Mesenchymal stem cell (in vitro differentiated cells and primary cell): Measurements from ENCODE around the gene EPHX1.
"Not testable (repeated sequence)": the region's sequence is repeated elsewhere in the genome, so short reads cannot be mapped to it uniquely, and the experiment has no call there.

Experiments used
- DNase-seq: peaks from one replicate; pipeline ENCODE4 v3.0.0-alpha.2; 2013
- H2AFZ ChIP-seq: one replicate; pipeline ENCODE4 v1.6.1; 2013; ENCODE audit warnings: low read depth, mild to moderate bottlenecking, control low read depth, inconsistent platforms, low read length, moderate library complexity
- H2AK5ac ChIP-seq: 2 replicates; pipeline ENCODE4 v1.6.1; 2013; ENCODE audit warnings: low read length, moderate library complexity, mild to moderate bottlenecking, inconsistent platforms; ENCODE audit not compliant: severe bottlenecking
- H2BK120ac ChIP-seq: one replicate; pipeline ENCODE4 v1.6.1; 2013; ENCODE audit warnings: low read depth, mild to moderate bottlenecking, inconsistent platforms, low read length, moderate library complexity
- H2BK12ac ChIP-seq, 2 experiments: one replicate each; pipeline ENCODE4 v1.6.1; 2013; ENCODE audit warnings: inconsistent platforms in 2 of 2, low read length in 2 of 2, mild to moderate bottlenecking in 2 of 2, moderate library complexity in 2 of 2, control low read depth in 1 of 2
- H2BK15ac ChIP-seq: one replicate; pipeline ENCODE4 v1.6.1; 2013; ENCODE audit warnings: mild to moderate bottlenecking, low read depth, inconsistent platforms; ENCODE audit not compliant: poor library complexity, severe bottlenecking
- H2BK5ac ChIP-seq: 2 replicates; pipeline ENCODE4 v1.6.1; 2013; ENCODE audit warnings: low read depth, mild to moderate bottlenecking, low read length, control low read depth, inconsistent platforms; ENCODE audit not compliant: poor library complexity, severe bottlenecking
- H3K14ac ChIP-seq, 2 experiments: one replicate each; pipeline ENCODE4 v1.6.1; 2013; ENCODE audit warnings: inconsistent platforms in 2 of 2, low read length in 2 of 2, control low read depth in 1 of 2, mild to moderate bottlenecking in 1 of 2, moderate library complexity in 1 of 2
- H3K18ac ChIP-seq, 2 experiments: one replicate each; pipeline ENCODE4 v1.6.1; 2013; ENCODE audit warnings: inconsistent platforms in 2 of 2, low read length in 2 of 2, control low read depth in 1 of 2, low read depth in 1 of 2, mild to moderate bottlenecking in 1 of 2
- H3K23ac ChIP-seq, 2 experiments: one replicate each; pipeline ENCODE4 v1.6.1; 2013; ENCODE audit warnings: inconsistent platforms in 2 of 2, low read length in 2 of 2, mild to moderate bottlenecking in 2 of 2, moderate library complexity in 2 of 2, control low read depth in 1 of 2
- H3K27ac ChIP-seq: 2 replicates; pipeline ENCODE4 v1.5.1; 2013; ENCODE audit warnings: mild to moderate bottlenecking, moderate library complexity, low read length, control low read depth, inconsistent platforms; ENCODE audit not compliant: poor library complexity, severe bottlenecking
- H3K27me3 ChIP-seq, 2 experiments: 2 replicates each; pipeline versions ENCODE4 v1.6.1 to v1.7.0; 2013; ENCODE audit warnings: low read length in 2 of 2, mild to moderate bottlenecking in 2 of 2, moderate library complexity in 2 of 2, control low read depth in 1 of 2, inconsistent platforms in 1 of 2; ENCODE audit not compliant: control insufficient read depth in 1 of 2, insufficient read depth in 1 of 2
- H3K36me3 ChIP-seq, 2 experiments: 2 replicates each; pipeline versions ENCODE4 v1.6.1 to v1.7.0; 2013; ENCODE audit warnings: low read length in 2 of 2, control low read depth in 1 of 2, inconsistent platforms in 1 of 2, low read depth in 1 of 2, mild to moderate bottlenecking in 1 of 2; ENCODE audit not compliant: insufficient read depth in 2 of 2, control insufficient read depth in 1 of 2
- H3K4ac ChIP-seq, 2 experiments: one replicate each; pipeline ENCODE4 v1.6.1; 2013; ENCODE audit warnings: inconsistent platforms in 2 of 2, low read length in 2 of 2, mild to moderate bottlenecking in 2 of 2, moderate library complexity in 2 of 2, control low read depth in 1 of 2, low read depth in 1 of 2
- H3K4me1 ChIP-seq: 2 replicates; pipeline ENCODE4 v1.6.1; 2013; ENCODE audit warnings: low read depth, low read length, control low read depth; ENCODE audit not compliant: control insufficient read depth, insufficient read depth
- H3K4me2 ChIP-seq: 2 replicates; pipeline ENCODE4 v1.6.1; 2013; ENCODE audit warnings: low read length, mild to moderate bottlenecking, inconsistent platforms; ENCODE audit not compliant: poor library complexity, severe bottlenecking
- H3K4me3 ChIP-seq, 2 experiments: 2 replicates each; pipeline versions ENCODE4 v1.5.1 to v1.7.0; 2013; ENCODE audit warnings: low read length in 2 of 2, mild to moderate bottlenecking in 2 of 2, control low read depth in 1 of 2, low read depth in 1 of 2; ENCODE audit not compliant: insufficient read depth in 1 of 2
- H3K79me1 ChIP-seq: replicated peaks from 2 replicates; pipeline ENCODE4 v1.6.1; 2013; ENCODE audit warnings: mild to moderate bottlenecking, control low read depth, low read length, inconsistent platforms; ENCODE audit not compliant: poor library complexity, severe bottlenecking
- H3K9ac ChIP-seq: 2 replicates; pipeline ENCODE4 v1.7.0; 2013; ENCODE audit warnings: mild to moderate bottlenecking, low read length, moderate library complexity
- H3K9me3 ChIP-seq: 2 replicates; pipeline ENCODE4 v1.7.0; 2013; ENCODE audit warnings: mild to moderate bottlenecking, low read length; ENCODE audit not compliant: control insufficient read depth
- H4K8ac ChIP-seq: one replicate; pipeline ENCODE4 v1.6.1; 2013; ENCODE audit warnings: inconsistent platforms, mild to moderate bottlenecking, low read length, moderate library complexity
- H4K91ac ChIP-seq: one replicate; pipeline ENCODE4 v1.6.1; 2013; ENCODE audit warnings: mild to moderate bottlenecking, low read length, inconsistent platforms
- WGBS: methylation state at CpG from one replicate; pipeline ENCODE4 v1.1.7; 2013; ENCODE audit warnings: mixed read lengths; 5-methylcytosine and 5-hydroxymethylcytosine counted together

Gene EPHX1

GRCh38 chr1:225780630-225781029 is 29.3 kb upstream of the EPHX1 start:
- no peak overlapping the region for H3K9ac ChIP-seq
- H4K91ac ChIP-seq, result no peak overlapping the region
- no peak overlapping the region for H3K4me3 ChIP-seq
- no peak overlapping the region for H3K14ac ChIP-seq
- no peak overlapping the region for H3K23ac ChIP-seq
- H3K18ac ChIP-seq, result no peak overlapping the region
- no peak overlapping the region for H3K27ac ChIP-seq
- no peak overlapping the region for H2AK5ac ChIP-seq
- H3K36me3 ChIP-seq, result peaks cover 9 to 29% of the 10 kb centered on the region in 2 experiments
- H3K4me1 ChIP-seq, result peaks cover 13% of the 10 kb centered on the region
- H2BK15ac ChIP-seq, result no peak overlapping the region
- H2BK5ac ChIP-seq, result no peak overlapping the region
- H2AFZ ChIP-seq, result no peak overlapping the region
- WGBS, result no CpG with 5 or more reads among the region's 1 CpG
- H3K9me3 ChIP-seq, result no peaks in the 10 kb centered on the region
- H3K4me2 ChIP-seq, result no peak overlapping the region
- H3K4ac ChIP-seq, result no peak overlapping the region
- no peak overlapping the region for H4K8ac ChIP-seq
- H2BK120ac ChIP-seq, result no peak overlapping the region
- no peak for DNase-seq
- peaks cover 4% of the 10 kb centered on the region for H3K79me1 ChIP-seq
- H3K27me3 ChIP-seq, result no peaks in the 10 kb centered on the region
- no peak overlapping the region for H2BK12ac ChIP-seq

- H3K23ac ChIP-seq, result not testable (repeated sequence)
Measured at GRCh38 chr1:225789142-225789541, 20.8 kb upstream of the EPHX1 start.

DNA sequence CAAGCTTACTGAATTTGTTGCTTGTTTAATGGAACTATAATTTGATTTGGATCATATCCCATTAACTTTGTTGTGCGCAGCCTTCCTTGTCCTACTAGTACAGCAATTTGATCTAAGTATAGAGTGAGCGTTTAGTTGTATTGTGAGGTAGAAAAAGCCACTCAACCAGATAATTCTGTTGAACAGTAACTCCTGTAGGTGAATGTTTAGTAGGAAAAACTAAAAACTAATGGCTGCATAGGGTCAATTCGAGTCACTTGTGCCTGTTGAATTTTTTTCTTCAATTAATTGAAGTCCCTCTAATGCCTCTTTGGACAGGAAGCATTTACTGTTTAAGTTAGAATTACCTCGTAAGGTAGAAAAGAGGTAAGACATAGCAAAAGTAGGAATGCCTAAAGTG is 15.0 kb upstream of the EPHX1 start:
- peaks cover 21 to 39% of the 10 kb centered on the region in 2 experiments for H3K36me3 ChIP-seq
- H2BK5ac ChIP-seq, result no peak overlapping the region
- H3K79me1 ChIP-seq, result peaks cover 9% of the 10 kb centered on the region
- H2BK12ac ChIP-seq, result no peak overlapping the region
- H3K27ac ChIP-seq, result no peak overlapping the region
- no peak overlapping the region for H2AK5ac ChIP-seq
- no peak overlapping the region for H3K4me3 ChIP-seq
- H4K8ac ChIP-seq, result no peak overlapping the region
- H3K9me3 ChIP-seq, result no peaks in the 10 kb centered on the region
- H3K4me2 ChIP-seq, result no peak overlapping the region
- H3K9ac ChIP-seq, result no peak overlapping the region
- H2BK15ac ChIP-seq, result no peak overlapping the region
- H3K23ac ChIP-seq, result no peak overlapping the region
- no peak overlapping the region for H3K4ac ChIP-seq
- no peak for DNase-seq
- H4K91ac ChIP-seq, result no peak overlapping the region
- 97% methylated on average over 4 of the region's 4 CpGs for WGBS
- H2AFZ ChIP-seq, result no peak overlapping the region
- no peak overlapping the region for H3K14ac ChIP-seq
- no peak overlapping the region for H2BK120ac ChIP-seq
- no peaks in the 10 kb centered on the region for H3K27me3 ChIP-seq
- no peak overlapping the region for H3K18ac ChIP-seq
- H3K4me1 ChIP-seq, result no peaks in the 10 kb centered on the region

More at GRCh38 chr1:225789142-225789541, 20.8 kb upstream of the EPHX1 start:
- not testable (repeated sequence) for H2AFZ ChIP-seq, H3K4me2 ChIP-seq, DNase-seq, H3K14ac ChIP-seq, H3K18ac ChIP-seq, H3K4ac ChIP-seq, H2AK5ac ChIP-seq, H3K4me1 ChIP-seq, H3K27ac ChIP-seq, H2BK5ac ChIP-seq, H3K9me3 ChIP-seq, H3K27me3 ChIP-seq, H4K8ac ChIP-seq, H2BK12ac ChIP-seq, H4K91ac ChIP-seq, H2BK120ac ChIP-seq, H3K4me3 ChIP-seq, H3K9ac ChIP-seq, H2BK15ac ChIP-seq
- WGBS, result 100% methylated on average over 1 of the region's 3 CpGs
- Histone ChIP-seq H3K79me1 (peaks cover 11% of the 10 kb centered on the region), H3K36me3 (peaks cover 39 to 76% of the 10 kb centered on the region in 2 experiments)

GRCh38 chr1:225796097-225796496 is 13.8 kb upstream of the EPHX1 start:
- not testable (repeated sequence) for H2BK120ac ChIP-seq, H2AFZ ChIP-seq, H3K18ac ChIP-seq, H3K27ac ChIP-seq, H4K8ac ChIP-seq, H3K4me2 ChIP-seq, H3K23ac ChIP-seq, H2BK5ac ChIP-seq, H2BK15ac ChIP-seq, H3K9me3 ChIP-seq, H3K79me1 ChIP-seq, H3K14ac ChIP-seq, H4K91ac ChIP-seq, H3K27me3 ChIP-seq, H3K4ac ChIP-seq, H2AK5ac ChIP-seq, H2BK12ac ChIP-seq, H3K9ac ChIP-seq, H3K4me1 ChIP-seq, DNase-seq, H3K4me3 ChIP-seq
- over 99% methylated on average over 18 of the region's 18 CpGs for WGBS
- H3K36me3 ChIP-seq, result peaks cover 19 to 29% of the 10 kb centered on the region in 2 experiments
